H1 (cell line): Measurements from ENCODE around the gene KCNRG. TPM values are rescaled to one million over a fixed set of nuclear protein-coding genes. Genes with fewer than 3 reads are reported as not detected.

Experiments
- CTCF ChIA-PET: fragments of 300-600 bp; sonication (Branson Sonifier 250); formaldehyde crosslinking; loops from one replicate; lab custom pipeline; 2021; ENCODE audit not compliant: partially characterized antibody; lab: Charles Lee
- POLR2A ChIA-PET: fragments of 300-600 bp; sonication (Branson Sonifier 250); formaldehyde crosslinking; loops from one replicate; lab custom pipeline; 2021; ENCODE audit warnings: inconsistent platforms; ENCODE audit not compliant: partially characterized antibody; lab: Charles Lee
- DNase-seq, 2 experiments: peaks; one replicate each; pipeline versions ENCODE4 v3.0.0 to v3.0.0-alpha.2; 2010 to 2022; ENCODE audit warnings: low spot score in 2 of 2, low read depth in 1 of 2, mixed read lengths in 1 of 2
- FAIRE-seq: peaks from 2 replicates; lab custom pipeline; 2011; peaks lifted over from hg19 to GRCh38; lab: Jason Lieb, UNC
- H2AFZ ChIP-seq: 2 replicates; pipeline ENCODE4 v1.8.1; 2012; ENCODE audit warnings: low read length, inconsistent platforms
- H2AK5ac ChIP-seq: 2 replicates; pipeline ENCODE4 v1.6.1; 2013; ENCODE audit warnings: low read depth, low read length
- H2BK120ac ChIP-seq: replicated peaks from 2 replicates; pipeline ENCODE3; 2013; ENCODE audit warnings: low read depth, low read length, inconsistent platforms
- H2BK12ac ChIP-seq: 2 replicates; pipeline ENCODE4 v1.6.1; 2013; ENCODE audit warnings: low read depth, low read length
- H2BK15ac ChIP-seq: 2 replicates; pipeline ENCODE4 v1.6.1; 2013; ENCODE audit warnings: low read length
- H2BK20ac ChIP-seq: 2 replicates; pipeline ENCODE4 v1.6.1; 2013; ENCODE audit warnings: low read length
- H2BK5ac ChIP-seq: 2 replicates; pipeline ENCODE4 v1.6.1; 2013; ENCODE audit warnings: low read depth, low read length
- H3K14ac ChIP-seq: 2 replicates; pipeline ENCODE4 v1.6.1; 2013; ENCODE audit warnings: inconsistent platforms; ENCODE audit not compliant: insufficient read length
- H3K18ac ChIP-seq: 2 replicates; pipeline ENCODE4 v1.6.1; 2013; ENCODE audit warnings: low read length; ENCODE audit errors: extremely low read depth
- H3K23ac ChIP-seq: 2 replicates; pipeline ENCODE4 v1.6.1; 2013; ENCODE audit warnings: inconsistent platforms; ENCODE audit not compliant: insufficient read length
- H3K23me2 ChIP-seq: 2 replicates; pipeline ENCODE4 v1.6.1; 2013; ENCODE audit warnings: low read depth, low read length
- H3K27ac ChIP-seq: 2 replicates; pipeline ENCODE4 v1.6.1; 2011; ENCODE audit warnings: low read depth, low read length, inconsistent platforms
- H3K27me3 ChIP-seq, 4 experiments: replicated peaks in 1 of 4; 1 replicate in 1 of 4; 2 replicates in 3 of 4; pipeline versions ENCODE4 v1.6.1 to v1.8.1; 2011 to 2013; ENCODE audit warnings: low read length in 3 of 4, mild to moderate bottlenecking in 3 of 4, inconsistent platforms in 2 of 4, mixed read lengths in 2 of 4, moderate library complexity in 1 of 4; ENCODE audit not compliant: control insufficient read depth in 3 of 4, insufficient read depth in 3 of 4; ENCODE audit errors: extremely low read depth in 1 of 4
- H3K36me3 ChIP-seq, 4 experiments: 2 replicates each; pipeline versions ENCODE4 v1.6.1 to v1.8.1; 2011 to 2013; ENCODE audit warnings: mild to moderate bottlenecking in 4 of 4, low read length in 3 of 4, moderate library complexity in 2 of 4, control low read depth in 1 of 4, inconsistent platforms in 1 of 4; ENCODE audit not compliant: insufficient read depth in 4 of 4, control insufficient read depth in 2 of 4
- H3K4ac ChIP-seq: replicated peaks from 2 replicates; pipeline ENCODE3; 2013; ENCODE audit warnings: low read length, low read depth, mixed read lengths, inconsistent platforms; ENCODE audit not compliant: insufficient read length
- H3K4me1 ChIP-seq, 4 experiments: replicated peaks in 1 of 4; 1 replicate in 1 of 4; 2 replicates in 3 of 4; pipeline versions ENCODE4 v1.6.1 to v1.8.1; 2011 to 2013; ENCODE audit warnings: low read length in 3 of 4, inconsistent platforms in 2 of 4, mixed read lengths in 1 of 4; ENCODE audit not compliant: insufficient read depth in 4 of 4, control insufficient read depth in 3 of 4
- H3K4me2 ChIP-seq, 2 experiments: 2 replicates each; pipeline versions ENCODE4 v1.6.1 to v1.8.1; 2011 to 2013; ENCODE audit warnings: low read depth in 2 of 2, low read length in 2 of 2, control low read depth in 1 of 2, inconsistent platforms in 1 of 2, mild to moderate bottlenecking in 1 of 2; ENCODE audit not compliant: insufficient read depth in 1 of 2
- H3K4me3 ChIP-seq, 4 experiments: fragments of 200-600, 300-600 bp in 1 of 4; sonication (generic), shearing (Covaris generic), sonication (Bioruptor Twin) in 1 of 4; 2 replicates each; pipeline versions ENCODE4 v1.5.1 to v1.8.1; 2011 to 2016; ENCODE audit warnings: low read length in 4 of 4, low read depth in 3 of 4, control low read depth in 2 of 4, inconsistent platforms in 2 of 4, mild to moderate bottlenecking in 2 of 4, mixed read lengths in 1 of 4, moderate library complexity in 1 of 4; ENCODE audit not compliant: insufficient read depth in 2 of 4; ENCODE audit errors: extremely low read depth in 1 of 4
- H3K56ac ChIP-seq: replicated peaks from 2 replicates; pipeline ENCODE3; 2013; ENCODE audit warnings: low read depth, mild to moderate bottlenecking, mixed read lengths, low read length, inconsistent platforms; ENCODE audit not compliant: insufficient read length
- H3K79me1 ChIP-seq: 2 replicates; pipeline ENCODE4 v1.6.1; 2013; ENCODE audit warnings: low read depth, low read length, control low read depth
- H3K79me2 ChIP-seq, 2 experiments: 2 replicates each; pipeline versions ENCODE4 v1.6.1 to v1.8.1; 2012 to 2013; ENCODE audit warnings: low read length in 2 of 2, mild to moderate bottlenecking in 2 of 2, inconsistent platforms in 1 of 2; ENCODE audit not compliant: insufficient read depth in 2 of 2, control insufficient read depth in 1 of 2
- H3K9ac ChIP-seq, 4 experiments: replicated peaks in 1 of 4; 1 replicate in 1 of 4; 2 replicates in 3 of 4; pipeline versions ENCODE4 v1.6.1 to v1.8.1; 2011 to 2013; ENCODE audit warnings: low read depth in 3 of 4, low read length in 3 of 4, control low read depth in 2 of 4, mild to moderate bottlenecking in 2 of 4, moderate library complexity in 2 of 4, inconsistent platforms in 1 of 4; ENCODE audit errors: extremely low read depth in 1 of 4
- H3K9me3 ChIP-seq, 2 experiments: 2 replicates each; pipeline versions ENCODE4 v1.6.1 to v1.8.1; 2012 to 2013; ENCODE audit warnings: mild to moderate bottlenecking in 2 of 2, moderate library complexity in 2 of 2, control low read depth in 1 of 2, inconsistent platforms in 1 of 2, low read depth in 1 of 2, low read length in 1 of 2, mixed read lengths in 1 of 2; ENCODE audit not compliant: insufficient read depth in 2 of 2
- H4K20me1 ChIP-seq, 2 experiments: replicated peaks in 1 of 2; 2 replicates each; pipeline versions ENCODE3 to v1.8.1; 2011 to 2013; ENCODE audit warnings: inconsistent platforms in 2 of 2, low read length in 2 of 2, mild to moderate bottlenecking in 1 of 2; ENCODE audit not compliant: insufficient read depth in 2 of 2, control insufficient read depth in 1 of 2
- H4K5ac ChIP-seq: 2 replicates; pipeline ENCODE4 v1.6.1; 2013; ENCODE audit warnings: low read length, low read depth, mixed read lengths, inconsistent platforms; ENCODE audit not compliant: insufficient read length
- H4K8ac ChIP-seq: 2 replicates; pipeline ENCODE4 v1.8.0; 2013; ENCODE audit warnings: mild to moderate bottlenecking, moderate library complexity, low read length, inconsistent platforms; ENCODE audit not compliant: insufficient read depth; ENCODE audit errors: extremely low read depth
- H4K91ac ChIP-seq: replicated peaks from 2 replicates; pipeline ENCODE3; 2013; ENCODE audit warnings: low read length, mixed read lengths, inconsistent platforms; ENCODE audit not compliant: insufficient read length
- RFX5 ChIP-seq: IDR thresholded peaks from 2 replicates; pipeline ENCODE4 v1.6.1; 2011; ENCODE audit warnings: low read depth, low read length, improper control_type of control experiment, borderline replicate concordance
- SP1 ChIP-seq: IDR thresholded peaks from 2 replicates; pipeline ENCODE4 v1.6.1; 2011; ENCODE audit warnings: low read depth, low read length
- microRNA counts: library from miRNA; unstranded; fragments of <30 nt; microRNA quantifications from one replicate; lab custom pipeline; 2015
- microRNA-seq, 2 experiments: library from miRNA; unstranded; fragments of <30 nt; microRNA quantifications; one replicate each; pipeline versions ENCODE4 to v1.2.0, GENCODE V29; 2016 to 2020; ENCODE audit warnings: borderline microRNAs expressed in 2 of 2, borderline number of aligned reads in 2 of 2, borderline replicate concordance in 1 of 2
- polyA plus RNA-seq, 7 experiments: library from polyadenylated mRNA; depleted of rRNA in 3 of 7; stranded (reverse) in 5 of 7; unstranded in 2 of 7; fragments of >200 nt in 5 of 7; fragments of 200-250 nt in 2 of 7; gene quantifications; 1 replicate in 5 of 7; 2 replicates in 1 of 7; 4 replicates in 1 of 7; pipeline versions ENCODE4 v1.2.1 to v1.2.3, GENCODE V29; 2011 to 2013; ENCODE audit warnings: missing spikeins in 2 of 7, mixed read lengths in 2 of 7
- small RNA-seq: library from polyadenylated mRNA; stranded (forward); fragments of <200 nt; extraction: miRNeasy Mini kit (QIAGEN cat#:217004); gene quantifications from one replicate; pipeline ENCODE3, GENCODE V24; 2013; ENCODE audit not compliant: insufficient read depth
- total RNA-seq: library from RNA; stranded (reverse); fragmentation: NEBNext Ultra II Directional; extraction: Animal tissue kit (Norgen Biotek cat#: 25700); gene quantifications from 2 replicates; pipeline ENCODE4 v1.2.1, GENCODE V29; 2021

The KCNRG gene
- total and polyA plus RNA-seq, 2 of the 8 experiments (the other 6 are each of a cell fraction or from before 2014, with no cell fraction given), result 0.65 to 1.2 TPM

- H3K9me3 ChIP-seq, result no peaks in the 10 kb centered on the region
- DNase-seq (no peak), FAIRE-seq (no peak)
- no peak overlapping the region for H4K8ac ChIP-seq
- H3K9ac ChIP-seq, result no peak overlapping the region
- POLR2A ChIA-PET, result interaction anchor here (2.4 kb wide), 1 partner anchor 10 kb away, joined by 7 read pairs; no protein-coding TSS in a partner anchor
- H3K27me3 ChIP-seq, result no peaks in the 10 kb centered on the region
- no peak overlapping the region for H3K56ac ChIP-seq
- no peak overlapping the region for H3K14ac ChIP-seq
- H3K27ac ChIP-seq, result no peak overlapping the region
- H4K5ac ChIP-seq, result no peak overlapping the region
- peaks cover 0 to 2% of the 10 kb centered on the region in 2 experiments for H4K20me1 ChIP-seq
- no peak overlapping the region for H3K4me2 ChIP-seq
- no peak overlapping the region for H2BK12ac ChIP-seq
- no peak overlapping the region for H2BK5ac ChIP-seq
- no peak overlapping the region for H3K4ac ChIP-seq
- no peak overlapping the region for H2BK15ac ChIP-seq
- H3K36me3 ChIP-seq, result peaks cover 0 to 6% (median 3%) of the 10 kb centered on the region in 4 experiments; a peak in 3 of 8 replicates
- no peak overlapping the region for H3K23ac ChIP-seq
- no peak overlapping the region for H2BK20ac ChIP-seq
- no peaks in the 10 kb centered on the region for H3K4me1 ChIP-seq
- H2AK5ac ChIP-seq, result no peak overlapping the region
- H3K18ac ChIP-seq, result no peak overlapping the region
- CTCF ChIA-PET, result interaction anchor here (1.3 to 2.0 kb wide), 2 partner anchors 11 to 14 kb away, joined by 5 read pairs; no protein-coding TSS in a partner anchor
- H3K79me2 ChIP-seq, result peaks cover 0 to 42% of the 10 kb centered on the region in 2 experiments; a peak in 2 of 4 replicates
- H4K91ac ChIP-seq, result no peak overlapping the region
- peaks cover 3% of the 10 kb centered on the region; the same call in 1 of the 2 replicates for H3K79me1 ChIP-seq
- no peak for TF ChIP-seq SP1
- no peak for TF ChIP-seq RFX5
- H2AFZ ChIP-seq, result no peak overlapping the region
- H2BK120ac ChIP-seq, result no peak overlapping the region
- H3K4me3 ChIP-seq, result no peak overlapping the region
- 0 out of 2 replicates have a peak, but pooled peaks cover 2% of the 10 kb centered on the region for H3K23me2 ChIP-seq
Observed at GRCh38 chr13:50070186-50070585, 54.9 kb downstream of the KCNRG start.

MicroRNA genes within 50 kb of the gene (microRNA counts, 767-probe panel; counts per million panel counts)
- microRNA hsa-miR-15a-5p (lab: Ali Mortazavi, UCI) (3,984 counts per million, percentile 95 among the panel's probes with 10 or more counts), microRNA hsa-miR-16-5p (lab: Ali Mortazavi, UCI) (7,089 counts per million, percentile 96 among the panel's probes with 10 or more counts)

Small RNAs within 50 kb of the gene (microRNA-seq; reads per million reads assigned to microRNA genes)
- gene MIR15A (168 to 230 reads per million in 2 experiments), gene MIR16-1 (67.2 to 114 reads per million in 2 experiments), gene MIR3613 (0.81 to 2.1 reads per million in 2 experiments)

Small RNAs within 50 kb of the gene (small RNA-seq; reads per million reads assigned to genes)
- 31.9 reads per million, percentile 95 among the genes with 10 or more reads in this experiment for gene MIR16-1
- gene MIR3613, result 1.7 reads per million, percentile 6 among the genes with 10 or more reads in this experiment
- not detected for gene RF02105
- not detected for gene RF02106
- gene RF02107, result not detected
- gene RF02108, result not detected

Other genes starting within 250 kb of the KCNRG start
- gene KPNA3, start 222.8 kb upstream of the KCNRG start, total RNA-seq, result 62.3 and 63.2 TPM in 2 replicates
- 13.1 and 21.4 TPM in 2 replicates for gene KPNA3, start 222.8 kb upstream of the KCNRG start, polyA plus RNA-seq (2011; rRNA removed)
- 3.1 and 3.3 TPM in 2 replicates for gene SPRYD7, start 79.1 kb upstream of the KCNRG start, total RNA-seq
- 1.1 TPM in 2 replicates for gene SPRYD7, start 79.1 kb upstream of the KCNRG start, polyA plus RNA-seq (2011; rRNA removed)
- gene TRIM13, start 18.4 kb upstream of the KCNRG start, total RNA-seq, result 31.5 and 34.9 TPM in 2 replicates
- 9.9 and 21.2 TPM in 2 replicates for gene TRIM13, start 18.4 kb upstream of the KCNRG start, polyA plus RNA-seq (2011; rRNA removed)